Left renal cortex interstitium (tissue), 4 donors: ENCODE results near the gene PHC1. TPM values are rescaled to one million over a fixed set of nuclear protein-coding genes. Genes with fewer than 3 reads are reported as not detected.

Experiments
- DNase-seq, 4 donors: peaks; one replicate each; pipeline ENCODE4 v3.0.0-alpha.2; 2013; ENCODE audit warnings: low read depth in 4 of 4, low spot score in 2 of 4, missing footprints in 1 of 4
- polyA plus RNA-seq, 4 donors: library from polyadenylated mRNA; unstranded; fragments of 120-200 nt; gene quantifications; one replicate each; pipeline ENCODE4 v1.2.1, GENCODE V29; 2013; ENCODE audit not compliant: insufficient read length in 4 of 4

The PHC1 gene
- polyA plus RNA-seq, 4 donors, result 62.9 to 113 (median 80.6) TPM

GRCh38 chr12:8948701-8949341 lies 34.5 kb downstream of the PHC1 start:
- DNase-seq, result peak in 2 of 4 donors; percentile 4 to 9

- DNase-seq, result peak; percentile 83 to 96 (median 92)
These were observed 35.3 kb downstream of the PHC1 start, which contains the start of gene M6PR for GRCh38 chr12:8949342-8950220. TSS of gene M6PR (minus strand) at chr12:8949645. CDS start at chr12:8946404, 3,241 bp downstream.

- DNase-seq, result peak in 1 of 4 donors; percentile 71
These were observed 35.9 kb downstream of the PHC1 start for GRCh38 chr12:8950221-8950527.

GRCh38 chr12:8950702-8951478 lies 36.6 kb downstream of the PHC1 start:
- DNase-seq, result no peak

- no peak for DNase-seq
These were observed 37.4 kb downstream of the PHC1 start for GRCh38 chr12:8951744-8952143.

GRCh38 chr12:8953773-8954402 lies 39.6 kb downstream of the PHC1 start:
- no peak for DNase-seq

GRCh38 chr12:8956073-8956472 lies 41.8 kb downstream of the PHC1 start:
- DNase-seq, result no peak

- no peak for DNase-seq
These were observed 42.5 kb downstream of the PHC1 start for GRCh38 chr12:8956772-8957171.

- no peak for DNase-seq
These were observed 43.3 kb downstream of the PHC1 start for GRCh38 chr12:8957561-8957960.

GRCh38 chr12:8958066-8958465 lies 43.8 kb downstream of the PHC1 start:
- DNase-seq, result no peak

GRCh38 chr12:8960176-8960575 lies 45.9 kb downstream of the PHC1 start:
- no peak for DNase-seq

GRCh38 chr12:8968761-8969160 lies 54.5 kb downstream of the PHC1 start:
- DNase-seq, result no peak

- no peak for DNase-seq
These were observed 55.6 kb downstream of the PHC1 start for GRCh38 chr12:8969861-8970411.

- DNase-seq, result no peak
These were observed 56.1 kb downstream of the PHC1 start for GRCh38 chr12:8970432-8970831.

- no peak for DNase-seq
These were observed 65.8 kb downstream of the PHC1 start for GRCh38 chr12:8980137-8980536.

- no peak for DNase-seq
These were observed 71.0 kb downstream of the PHC1 start for GRCh38 chr12:8985213-8985754.

GRCh38 chr12:8987163-8987562 lies 72.9 kb downstream of the PHC1 start:
- no peak for DNase-seq

GRCh38 chr12:8987685-8988084 lies 73.4 kb downstream of the PHC1 start:
- DNase-seq, result no peak

GRCh38 chr12:8989413-8989812 lies 75.1 kb downstream of the PHC1 start, which contains the start of gene KLRG1:
TSS of gene KLRG1 (plus strand) at chr12:8989546. CDS start at chr12:8989636, 90 bp downstream.
- no peak for DNase-seq
